ENCODE measurements around the gene ZFAND3. TPM values are rescaled to one million over a fixed set of nuclear protein-coding genes. Genes with fewer than 3 reads are reported as not detected.
A peak's percentile ranks its signal among the peaks of the same experiment; 100 is the strongest.

ZFAND3 gene
- total and polyA plus RNA-seq, 2 of the 4 experiments (the other 2 are of a cell fraction) = 10.9 to 26.7 TPM

DNA sequence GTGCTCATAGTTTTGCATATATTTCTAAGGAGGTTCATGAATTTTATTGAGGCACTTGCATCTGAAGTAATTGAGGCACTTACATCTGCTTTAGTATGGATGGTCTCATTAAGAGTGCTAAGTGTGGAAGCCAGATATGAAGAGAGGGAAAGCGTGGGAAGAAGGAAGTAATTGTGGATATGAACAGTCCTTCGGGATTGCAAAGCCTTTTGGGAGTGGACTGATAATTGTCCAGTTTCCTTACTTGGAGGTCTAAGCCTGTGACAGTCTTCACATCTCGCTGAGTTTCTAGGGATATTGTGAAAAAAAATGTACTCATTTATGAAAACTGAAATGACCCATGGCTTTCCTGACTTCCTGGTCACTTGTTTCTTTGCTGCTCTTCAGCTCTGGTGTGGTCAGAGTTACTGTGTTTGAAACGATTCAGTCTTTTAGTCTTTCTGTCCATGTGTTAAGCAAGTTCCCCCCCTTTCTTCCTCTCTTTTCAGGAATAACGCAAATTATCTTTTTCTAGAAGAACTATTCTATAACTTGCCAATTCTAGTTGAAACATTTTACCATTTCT lies 137.3 kb downstream of the ZFAND3 start:
- no peak overlapping the region for H2BK15ac ChIP-seq (ENCODE audit: low read depth, low read length)
- no peaks in the 10 kb centered on the region for H3K4me1 ChIP-seq (ENCODE audit: control insufficient read depth, insufficient read depth, low read length)
- no peak for DNase-seq
- no peak overlapping the region for H4K5ac ChIP-seq (ENCODE audit: low read depth, low read length)
- ATAC-seq (ENCODE audit: low read depth) = no peak
- H2AK9ac ChIP-seq (replicated peaks; ENCODE audit: low read depth, low read length, poor library complexity) = no peak overlapping the region
- no peaks in the 10 kb centered on the region for H3K27me3 ChIP-seq (ENCODE audit: control insufficient read depth, insufficient read depth, low read length)
- H2AFZ ChIP-seq (replicated peaks; ENCODE audit: low read length, poor library complexity) = no peak overlapping the region
- H2AK5ac ChIP-seq (ENCODE audit: low read depth, low read length) = no peak overlapping the region
- no peak overlapping the region for H4K91ac ChIP-seq (ENCODE audit: insufficient read depth, low read depth, low read length)
- ChIA-PET CTCF (no interaction called here), POLR2A (ENCODE audit: unreplicated experiment) (no interaction called here)
- H3K79me1 ChIP-seq (ENCODE audit: low read depth in 1 of 2, low read length in 2 of 2) = peaks cover 58 to 83% of the 10 kb centered on the region in 2 experiments
- 0 out of 2 replicates have a peak overlapping the region, but pooled peaks have one; percentile 14 for H3K23ac ChIP-seq (ENCODE audit: low read depth, low read length)
- in situ Hi-C loops (cut with MboI; ENCODE audit: low sequenced_read_pairs) = no loop called here
- H2BK120ac ChIP-seq (ENCODE audit: low read depth, low read length) = no peak overlapping the region
- H3K4ac ChIP-seq (ENCODE audit: low read depth, low read length) = no peak overlapping the region
- no peak overlapping the region for H4K8ac ChIP-seq (ENCODE audit: low read depth in 2 of 2, low read length in 2 of 2)
- TF ChIP-seq NFE2L2 (IDR thresholded peaks at IDR 0.05; ENCODE audit: low read depth, low read length) (no peak), CEBPB (IDR thresholded peaks at IDR 0.05; ENCODE audit: low read depth, low read length) (no peak), BHLHE40 (IDR thresholded peaks at IDR 0.05; ENCODE audit: low read depth, low read length) (no peak), MXI1 (IDR thresholded peaks at IDR 0.05; ENCODE audit: borderline replicate concordance, low read depth, low read length) (no peak), CHD1 (IDR thresholded peaks at IDR 0.05; ENCODE audit: low read depth, low read length) (no peak), RAD21 (IDR thresholded peaks at IDR 0.05; ENCODE audit: low read length) (no peak), POLR2A (IDR thresholded peaks at IDR 0.05; ENCODE audit: low read depth, low read length) (no peak), MAFK (IDR thresholded peaks at IDR 0.05; ENCODE audit: low read depth, low read length) (no peak), ELK1 (IDR thresholded peaks at IDR 0.05; ENCODE audit: borderline replicate concordance, low read depth, low read length) (no peak), SMC3 (IDR thresholded peaks at IDR 0.05; ENCODE audit: low read depth, low read length) (no peak), FOS (IDR thresholded peaks at IDR 0.05; ENCODE audit: low read depth, low read length) (no peak), RFX5 (IDR thresholded peaks at IDR 0.05; ENCODE audit: low read depth, low read length) (no peak), USF2 (IDR thresholded peaks at IDR 0.05; ENCODE audit: low read depth, low read length) (no peak), RCOR1 (IDR thresholded peaks at IDR 0.05; ENCODE audit: insufficient replicate concordance, low read length) (no peak)
- TF ChIP-seq, protein P1, sequence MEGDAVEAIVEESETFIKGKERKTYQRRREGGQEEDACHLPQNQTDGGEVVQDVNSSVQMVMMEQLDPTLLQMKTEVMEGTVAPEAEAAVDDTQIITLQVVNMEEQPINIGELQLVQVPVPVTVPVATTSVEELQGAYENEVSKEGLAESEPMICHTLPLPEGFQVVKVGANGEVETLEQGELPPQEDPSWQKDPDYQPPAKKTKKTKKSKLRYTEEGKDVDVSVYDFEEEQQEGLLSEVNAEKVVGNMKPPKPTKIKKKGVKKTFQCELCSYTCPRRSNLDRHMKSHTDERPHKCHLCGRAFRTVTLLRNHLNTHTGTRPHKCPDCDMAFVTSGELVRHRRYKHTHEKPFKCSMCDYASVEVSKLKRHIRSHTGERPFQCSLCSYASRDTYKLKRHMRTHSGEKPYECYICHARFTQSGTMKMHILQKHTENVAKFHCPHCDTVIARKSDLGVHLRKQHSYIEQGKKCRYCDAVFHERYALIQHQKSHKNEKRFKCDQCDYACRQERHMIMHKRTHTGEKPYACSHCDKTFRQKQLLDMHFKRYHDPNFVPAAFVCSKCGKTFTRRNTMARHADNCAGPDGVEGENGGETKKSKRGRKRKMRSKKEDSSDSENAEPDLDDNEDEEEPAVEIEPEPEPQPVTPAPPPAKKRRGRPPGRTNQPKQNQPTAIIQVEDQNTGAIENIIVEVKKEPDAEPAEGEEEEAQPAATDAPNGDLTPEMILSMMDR (conservative IDR thresholded peaks at IDR 0.05; ENCODE audit: low read depth, low read length) = no peak
- no peaks in the 10 kb centered on the region for H3K9me3 ChIP-seq (ENCODE audit: control insufficient read depth, insufficient read depth, low read length)
- H3K9ac ChIP-seq (ENCODE audit: low read depth, low read length) = no peak overlapping the region
- H3K4me2 ChIP-seq (ENCODE audit: low read depth, low read length) = no peak overlapping the region
- peaks cover 23% of the 10 kb centered on the region for H3K9me1 ChIP-seq (ENCODE audit: insufficient read depth, low read length)
- H3K4me3 ChIP-seq (ENCODE audit: insufficient read depth, low read depth, low read length) = no peak overlapping the region
- H4K20me1 ChIP-seq (ENCODE audit: insufficient read depth, low read length) = peaks cover 83% of the 10 kb centered on the region
- BruUV-seq (replicated peaks) = no TSS peak
- H3K27ac ChIP-seq (ENCODE audit: insufficient read depth, low read length) = no peak overlapping the region
- intact Hi-C loops (cut with micrococcal nuclease) = no loop called here
- H3K56ac ChIP-seq (ENCODE audit: extremely low read depth, insufficient read depth, low read length) = no peak overlapping the region
- dilution Hi-C loops (cut with HindIII; ENCODE audit: low sequenced_read_pairs, unreplicated experiment) = no loop called here
- no peak overlapping the region for H2BK20ac ChIP-seq (ENCODE audit: low read depth, low read length)
- H3K18ac ChIP-seq (ENCODE audit: low read depth, low read length) = no peak overlapping the region
- no peak overlapping the region for H3K14ac ChIP-seq (replicated peaks; ENCODE audit: low read depth, low read length)
- WGBS, 2 experiments (ENCODE audit: extremely low coverage in 2 of 2, insufficient read length in 1 of 2) = no CpG with 5 or more reads among the region's 5 CpGs
- H3K36me3 ChIP-seq (ENCODE audit: control insufficient read depth, insufficient read depth, low read length) = no peaks in the 10 kb centered on the region
- no peak overlapping the region for H2BK5ac ChIP-seq (ENCODE audit: low read depth, low read length, poor library complexity, severe bottlenecking)

Measured in IMR-90 (cell line).